GM21526 (cell line): Measurements from ENCODE around the gene MSRB1.
A peak's percentile ranks its signal among the peaks of the same experiment; 100 is the strongest.

Experiments
- ATAC-seq: cut with Tn5 transposase; IDR thresholded peaks from one replicate; pipeline ENCODE4 v1.9.1; 2021; ENCODE audit warnings: moderate library complexity; ENCODE audit not compliant: unreplicated experiment, low FRiP score

MSRB1 gene

GRCh38 chr16:1942810-1943726 is at the start of gene MSRB1:
MSRB1 (minus strand) TSS chr16:1943199; CDS start chr16:1943156, 43 bp downstream.
- ATAC-seq: peak; percentile 88

- ATAC-seq: peak; percentile 39
Measured at GRCh38 chr16:1991948-1992703, 49.1 kb upstream of the MSRB1 start.

- no peak for ATAC-seq
Measured at GRCh38 chr16:1991588-1991947, 48.6 kb upstream of the MSRB1 start.

- no peak for ATAC-seq
Measured at GRCh38 chr16:1991135-1991551, 48.1 kb upstream of the MSRB1 start.

GRCh38 chr16:1990351-1991134 is 47.5 kb upstream of the MSRB1 start:
- ATAC-seq: no peak

- ATAC-seq: no peak
Measured at GRCh38 chr16:1990101-1990350, 47.0 kb upstream of the MSRB1 start.

- ATAC-seq: no peak
Measured at GRCh38 chr16:1989209-1990100, 46.5 kb upstream of the MSRB1 start, which contains the start of gene SYNGR3. SYNGR3 (plus strand) TSS chr16:1989970; CDS start chr16:1990103, 133 bp downstream.

GRCh38 chr16:1987198-1987597 is 44.2 kb upstream of the MSRB1 start:
- ATAC-seq: no peak

- ATAC-seq: no peak
Measured at GRCh38 chr16:1985466-1986150, 42.6 kb upstream of the MSRB1 start.

GRCh38 chr16:1984347-1985225 is 41.6 kb upstream of the MSRB1 start:
- ATAC-seq: no peak

GRCh38 chr16:1983544-1984346 is 40.7 kb upstream of the MSRB1 start, which contains the start of gene GFER:
GFER (plus strand) TSS chr16:1984193; CDS start chr16:1984219, 26 bp downstream.
- peak; percentile 54 for ATAC-seq

- ATAC-seq: no peak
Measured at GRCh38 chr16:1982991-1983543, 40.1 kb upstream of the MSRB1 start.

- ATAC-seq: no peak
Measured at GRCh38 chr16:1982013-1982433, 39.0 kb upstream of the MSRB1 start.

- ATAC-seq: no peak
Measured at GRCh38 chr16:1981398-1981836, 38.4 kb upstream of the MSRB1 start, which contains the start of gene NOXO1. NOXO1 (minus strand) TSS chr16:1981469; CDS start chr16:1981179, 290 bp downstream.

GRCh38 chr16:1980770-1981087 is 37.7 kb upstream of the MSRB1 start:
- no peak for ATAC-seq

- no peak for ATAC-seq
Measured at GRCh38 chr16:1980030-1980769, 37.2 kb upstream of the MSRB1 start.
